ENCODE data around the gene CYTIP. TPM values are rescaled to one million over a fixed set of nuclear protein-coding genes. Genes with fewer than 3 reads are reported as not detected.

CYTIP gene
- total and polyA plus RNA-seq, 9 of the 15 experiments (the other 6 are each of a cell fraction or from before 2014, with no cell fraction given), result 0.03 to 0.35 (median 0.26) TPM; not detected in 1

GRCh38 chr2:157426477-157426994 is 17.4 kb downstream of the CYTIP start:
- intact Hi-C loops (cut with micrococcal nuclease), result no loop called here
- ATAC-seq (no peak), FAIRE-seq (no peak), DNase-seq (ENCODE audit: extremely low read depth in 1 of 4, low spot score in 3 of 4) (no peak)
- H4K20me1 ChIP-seq (replicated peaks; ENCODE audit: control insufficient read depth, insufficient read depth, low read length), result no peaks in the 10 kb centered on the region
- WGBS (ENCODE audit: insufficient coverage, low coverage, missing lambda C conversion rate), result 2% methylated on average over 4 of the region's 4 CpGs
- H3K9me3 ChIP-seq (replicated peaks; ENCODE audit: control insufficient read depth, insufficient read depth, low read depth, low read length), result no peaks in the 10 kb centered on the region
- H3K79me2 ChIP-seq (ENCODE audit: control insufficient read depth, insufficient read depth, low read length), result no peaks in the 10 kb centered on the region
- BruUV-seq (replicated peaks), result no TSS peak
- ChIA-PET POLR2A (no interaction called here), CTCF (ENCODE audit: low intra/inter-chr PET ratio) (no interaction called here)
- no peak overlapping the region for H2AFZ ChIP-seq (ENCODE audit: low read depth, low read length)
- H3K4me3 ChIP-seq, result no peak overlapping the region
- H3K27ac ChIP-seq (ENCODE audit: extremely low read depth, low read depth, low read length), result no peak overlapping the region
- no peaks in the 10 kb centered on the region for H3K4me1 ChIP-seq (replicated peaks in 1 of 2; ENCODE audit: control insufficient read depth in 2 of 2, insufficient read depth in 2 of 2, low read length in 2 of 2)
- H3K4me2 ChIP-seq (ENCODE audit: insufficient read depth, low read length), result no peak overlapping the region
- H3K27me3 ChIP-seq (ENCODE audit: control insufficient read depth in 2 of 2, insufficient read depth in 2 of 2, low read length in 2 of 2), result no peaks in the 10 kb centered on the region
- no peak overlapping the region for H3K9ac ChIP-seq (ENCODE audit: insufficient read depth in 1 of 2, low read depth in 2 of 2, low read length in 2 of 2)
- TF ChIP-seq GTF2A2 (tag; IDR thresholded peaks at IDR 0.05) (no peak), KDM5B (IDR thresholded peaks at IDR 0.05; ENCODE audit: insufficient replicate concordance, low read depth, low read length) (no peak), PHTF2 (CRISPR knock-in tag; IDR thresholded peaks at IDR 0.05) (no peak), MGA (IDR thresholded peaks at IDR 0.05) (no peak), GABPA (tag; conservative IDR thresholded peaks at IDR 0.05; ENCODE audit: low read depth) (no peak), CREM (IDR thresholded peaks at IDR 0.05; ENCODE audit: low read depth) (no peak), HCFC1 (IDR thresholded peaks at IDR 0.05; ENCODE audit: low read depth, low read length) (no peak)
- no peaks in the 10 kb centered on the region for H3K36me3 ChIP-seq (ENCODE audit: control insufficient read depth, insufficient read depth, low read length)
- in situ Hi-C loops (cut with MboI), result no loop called here
- no peaks in the 10 kb centered on the region for H3K9me1 ChIP-seq (ENCODE audit: control insufficient read depth, insufficient read depth, low read length)
